UCSD-AML1 (cell line): ENCODE results near the gene GUCD1.
A peak's percentile ranks its signal among the peaks of the same experiment; 100 is the strongest.
"Not testable (repeated sequence)": the region's sequence is repeated elsewhere in the genome, so short reads cannot be mapped to it uniquely, and the experiment has no call there.

Experiments
- DNase-seq: peaks from one replicate; lab custom pipeline; 2025; ENCODE audit not compliant: unreplicated experiment; lab: John Stamatoyannopoulos, UW

GUCD1 gene

GRCh38 chr22:24554313-24555164 lies at the start of gene GUCD1:
GUCD1 (minus strand) TSS chr22:24555138; CDS start chr22:24554991, 147 bp downstream.
- DNase-seq = peak; percentile 35

DNA sequence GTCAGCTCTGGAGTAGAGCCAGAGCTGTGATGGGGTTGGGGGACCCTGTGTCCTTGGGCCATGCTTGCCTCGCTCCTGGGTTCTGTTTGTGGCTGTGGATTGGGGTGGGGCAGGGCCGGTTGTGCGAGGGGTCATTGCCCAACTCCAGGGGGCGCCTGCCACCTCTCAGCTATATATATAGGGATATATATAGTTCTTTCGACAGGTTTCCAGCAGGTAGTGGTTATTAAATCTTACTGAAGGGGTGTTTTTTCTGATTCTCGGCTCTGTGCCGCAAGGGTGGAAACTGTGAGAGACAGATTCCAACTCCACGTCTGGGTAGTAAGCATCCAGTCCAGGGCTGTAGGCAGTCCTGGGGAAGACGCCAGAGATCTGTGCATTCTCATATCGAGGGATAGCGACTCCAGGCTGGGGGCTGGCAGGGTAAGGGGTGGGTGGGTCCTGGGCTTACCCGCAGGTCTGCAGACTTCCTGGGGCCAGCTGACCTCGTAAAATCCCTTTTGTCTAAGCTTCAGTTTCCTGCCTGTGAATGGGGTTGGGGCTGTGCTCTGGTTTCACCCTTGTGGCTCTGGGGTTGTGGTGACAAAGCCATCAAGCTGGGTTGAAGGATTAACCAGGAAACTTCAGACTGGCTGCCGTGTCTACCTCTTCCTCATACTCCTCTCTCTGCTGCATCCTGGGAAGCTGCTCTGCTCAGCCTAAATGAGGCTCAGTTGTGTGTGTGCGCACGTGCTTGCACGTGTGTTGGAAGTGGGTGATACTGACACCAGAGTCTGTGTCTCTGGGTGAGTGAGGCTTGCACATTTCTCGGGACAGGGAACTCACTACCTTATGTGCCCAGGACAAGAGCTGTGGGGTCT lies 49.1 kb upstream of the GUCD1 start:
- DNase-seq = peak; percentile 73

- DNase-seq = peak; percentile 43
Observed at GRCh38 chr22:24602847-24603769, 48.2 kb upstream of the GUCD1 start, which contains the start of gene GGT1. GGT1 (plus strand) TSS chr22:24603193; CDS start chr22:24611082, 7,889 bp downstream.

- not testable (repeated sequence) for DNase-seq
Observed at GRCh38 chr22:24602105-24602749, 47.3 kb upstream of the GUCD1 start.

DNA sequence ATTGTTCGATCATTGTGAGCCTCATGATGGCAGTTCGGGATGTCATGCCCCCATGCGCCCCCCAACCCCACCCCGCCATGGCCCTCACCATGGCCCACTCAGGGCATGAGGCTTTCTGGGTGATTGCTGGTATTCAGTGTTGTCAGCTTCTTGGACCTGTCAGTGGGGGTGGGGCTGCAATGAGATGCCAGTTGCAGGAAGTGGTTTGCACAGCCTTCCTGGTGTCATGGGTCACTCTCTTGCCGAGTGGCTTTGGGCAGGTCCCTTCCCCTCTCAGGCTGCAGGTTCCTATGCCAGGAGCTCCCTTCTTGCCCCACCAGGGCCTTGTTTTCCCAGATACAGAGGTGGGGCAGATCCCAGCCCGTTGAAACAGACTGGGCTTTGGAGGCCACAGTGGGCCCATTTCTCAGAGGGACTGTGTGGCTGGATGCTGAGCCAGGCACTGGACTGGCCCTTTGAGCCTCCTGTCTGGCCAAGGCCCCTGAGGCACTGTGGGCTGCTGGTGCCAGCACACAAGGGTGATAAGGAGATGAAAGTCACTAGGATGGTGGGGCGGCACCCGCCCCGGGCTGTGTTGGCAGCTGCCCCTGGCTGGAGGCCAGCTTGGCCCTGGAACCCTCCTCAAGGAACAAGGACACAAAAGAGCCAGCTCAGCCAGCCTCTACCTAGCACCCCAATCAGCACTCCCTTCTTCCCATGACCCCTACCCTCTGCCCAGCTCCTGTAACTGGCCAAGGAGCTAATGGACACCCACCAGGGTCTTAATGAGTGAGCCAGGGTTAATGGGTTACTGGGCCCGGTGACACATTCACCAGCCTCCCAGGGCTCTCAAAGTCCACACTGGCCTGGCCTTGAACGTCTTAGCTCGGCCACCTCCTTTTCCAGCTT lies 46.5 kb upstream of the GUCD1 start:
- peak; percentile 71 for DNase-seq

DNA sequence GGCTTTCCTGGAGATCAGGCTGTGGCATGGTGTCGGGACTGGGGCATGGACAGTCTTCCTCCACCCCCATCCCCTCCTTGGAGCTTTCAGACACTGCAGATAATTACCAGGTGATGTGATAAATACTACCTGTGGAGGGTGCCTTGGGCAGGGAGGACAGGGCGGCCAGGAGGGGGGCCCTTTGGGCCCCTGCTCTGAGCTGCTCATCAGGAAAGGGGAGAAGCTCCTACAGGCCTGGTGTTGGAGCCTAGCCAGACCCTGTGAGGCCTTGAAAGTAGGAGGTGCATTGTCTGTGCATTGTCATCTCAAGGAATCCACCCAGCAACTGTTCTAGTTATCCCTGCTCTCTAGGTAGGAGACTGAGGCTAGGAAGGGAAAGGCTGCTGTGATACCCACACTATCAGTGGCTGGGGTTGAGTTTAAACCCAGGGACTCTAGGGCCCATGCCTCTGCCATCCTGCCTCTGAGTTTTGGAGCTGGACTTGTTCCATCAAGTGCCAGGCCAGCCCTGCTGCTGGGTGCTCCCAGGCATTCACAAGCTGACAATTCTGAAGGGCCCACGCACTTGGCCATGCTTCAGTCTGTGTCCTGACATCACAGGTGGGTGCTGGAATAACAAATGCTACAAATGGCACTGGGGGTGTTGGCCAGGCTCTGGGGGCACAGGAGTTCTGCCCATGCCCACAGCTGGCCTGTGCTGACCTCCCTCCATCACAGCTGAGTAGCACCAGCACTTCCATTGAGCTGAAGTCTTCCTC lies 45.2 kb upstream of the GUCD1 start:
- DNase-seq = not testable (repeated sequence)

DNA sequence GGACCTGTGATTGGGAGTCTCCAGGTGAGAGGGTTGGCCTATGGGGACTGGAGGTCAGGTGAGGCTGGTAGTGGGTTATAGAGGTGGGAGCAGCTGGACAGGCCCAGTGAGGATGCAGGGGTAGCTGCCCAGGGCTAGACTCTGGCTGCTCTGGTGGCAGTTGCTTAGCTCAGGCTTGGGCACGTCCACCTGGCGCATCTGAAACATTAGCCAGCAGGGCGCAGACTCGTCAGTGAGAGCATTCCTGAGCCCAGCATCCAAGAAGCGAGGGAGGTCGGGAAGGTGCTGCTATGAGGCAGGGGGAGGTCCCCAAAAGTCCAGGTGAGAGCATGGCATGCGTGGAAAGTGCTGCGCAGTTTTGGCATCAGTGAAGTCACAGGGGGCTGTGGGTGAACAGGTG lies 44.6 kb upstream of the GUCD1 start:
- DNase-seq = no peak

- DNase-seq = not testable (repeated sequence)
Observed at GRCh38 chr22:24597076-24597475, 42.1 kb upstream of the GUCD1 start.

GRCh38 chr22:24595863-24596262 lies 40.9 kb upstream of the GUCD1 start:
- no peak for DNase-seq

- DNase-seq = no peak
Observed at GRCh38 chr22:24595228-24595627, 40.3 kb upstream of the GUCD1 start.

GRCh38 chr22:24594569-24595120 lies 39.7 kb upstream of the GUCD1 start:
- DNase-seq = no peak

- no peak for DNase-seq
Observed at GRCh38 chr22:24593836-24594568, 39.1 kb upstream of the GUCD1 start.

GRCh38 chr22:24593559-24593835 lies 38.6 kb upstream of the GUCD1 start:
- DNase-seq = not testable (repeated sequence)

DNA sequence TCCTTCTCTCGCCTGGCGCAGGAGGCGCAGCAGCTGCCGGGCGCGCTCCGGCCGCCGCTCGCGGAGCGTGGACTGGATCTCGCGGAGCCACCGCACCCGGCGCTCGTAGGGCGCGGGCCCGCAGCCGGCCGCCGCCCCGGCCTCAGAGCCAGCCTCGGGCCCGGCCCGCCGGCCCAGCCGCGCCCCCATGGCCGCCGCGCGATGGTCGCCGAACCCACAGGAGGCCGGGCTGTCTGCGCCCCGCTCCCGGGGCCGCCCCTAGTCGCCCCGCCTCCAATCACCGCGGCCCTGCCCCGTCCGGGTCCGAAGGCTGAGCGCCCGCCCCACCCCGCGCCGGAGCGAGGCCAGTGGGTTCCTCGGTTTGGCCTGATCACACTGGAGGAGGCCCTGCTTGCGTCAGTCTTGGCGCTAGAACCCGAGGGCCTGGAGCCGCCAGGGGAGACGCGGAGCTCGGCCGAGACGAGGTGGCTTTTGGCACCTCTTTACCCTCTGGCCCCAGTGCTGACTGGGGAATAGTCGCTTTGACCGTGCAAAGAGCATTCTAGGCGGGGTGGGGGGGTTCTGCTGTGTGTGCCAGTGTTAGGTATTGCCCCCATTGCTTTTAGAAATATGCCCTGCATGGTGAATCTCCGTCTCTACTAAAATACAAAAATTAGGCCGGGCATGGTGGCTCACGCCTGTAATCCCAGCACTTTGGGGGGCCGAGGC lies 38.1 kb upstream of the GUCD1 start, which contains the start of gene LRRC75B:
LRRC75B (minus strand) TSS at position 223 of the 708 bp plus-strand sequence; CDS start at position 189, 34 bp downstream.
- DNase-seq = peak; percentile 89

DNA sequence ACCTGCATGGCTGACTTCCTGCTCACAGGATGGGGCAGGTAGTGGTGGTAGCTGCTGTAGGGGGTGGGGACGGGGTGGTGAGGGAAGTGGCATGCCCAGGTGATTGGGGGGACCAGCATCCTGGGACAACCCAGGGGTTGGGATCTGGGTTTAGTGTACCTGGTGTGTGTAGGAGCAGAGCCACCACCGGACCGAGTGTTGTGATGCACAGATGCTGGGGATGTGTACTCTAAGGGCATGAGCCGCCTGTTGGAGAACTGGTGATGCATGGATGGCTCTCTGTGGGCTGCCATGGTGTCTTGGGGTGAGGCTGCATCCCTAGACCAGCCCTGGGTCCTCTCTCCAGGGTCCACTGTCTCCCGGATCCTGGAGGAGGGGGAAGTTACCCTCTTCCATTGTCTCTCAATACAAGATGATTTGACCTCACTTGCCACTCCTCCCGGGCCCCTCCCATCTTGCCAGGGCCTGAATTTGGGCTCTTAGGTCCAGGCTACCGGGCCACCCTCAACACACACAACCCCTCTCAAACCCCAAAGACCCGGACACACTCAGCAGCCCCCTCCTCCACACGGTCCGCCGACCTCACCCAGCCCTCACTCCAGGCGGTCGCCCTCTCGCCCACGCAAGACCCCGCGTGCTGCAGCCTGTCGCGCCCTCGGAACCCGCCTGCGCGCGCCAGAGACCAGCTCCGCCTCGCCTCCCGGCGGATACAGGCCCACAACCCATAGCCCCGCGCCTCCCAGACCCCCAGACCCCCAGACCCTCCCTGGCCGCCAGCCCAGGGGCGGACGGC lies 37.3 kb upstream of the GUCD1 start:
- DNase-seq = no peak

GRCh38 chr22:24591286-24591830 lies 36.4 kb upstream of the GUCD1 start:
- no peak for DNase-seq
